ENCODE measurements around the gene BAZ2B.

Gene BAZ2B

GRCh38 chr2:159589286-159589685, 27.1 kb downstream of the BAZ2B start:
- H3K36me3 ChIP-seq (ENCODE audit: insufficient read depth, low read length) = no peaks in the 10 kb centered on the region

DNA sequence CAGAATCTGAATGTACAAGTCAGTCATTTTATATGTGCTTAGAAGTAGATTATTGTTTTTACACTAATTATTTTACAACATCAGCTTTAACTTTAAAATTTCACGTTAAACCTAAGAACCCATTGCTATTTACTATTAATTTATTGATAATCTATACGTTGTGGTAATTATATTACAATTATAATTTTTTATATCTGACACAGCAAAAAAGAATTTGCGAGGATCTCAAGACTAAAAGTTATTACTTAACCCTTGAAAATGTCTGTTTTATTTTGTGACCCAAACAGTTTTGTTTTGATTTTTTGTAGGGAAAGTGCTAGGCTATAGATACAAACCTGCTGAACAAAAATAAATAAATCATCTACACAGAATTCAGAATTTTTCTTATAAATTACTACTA, 30.3 kb downstream of the BAZ2B start:
- H2AFZ ChIP-seq (ENCODE audit: low read length) = no peak overlapping the region
- H3K27me3 ChIP-seq (ENCODE audit: insufficient read depth, low read length) = no peaks in the 10 kb centered on the region
- H3K79me2 ChIP-seq (ENCODE audit: insufficient read depth, low read length) = no peaks in the 10 kb centered on the region
- no peak overlapping the region for H3K4me2 ChIP-seq (ENCODE audit: low read length)
- no peak for TF ChIP-seq EZH2 (IDR thresholded peaks at IDR 0.05; ENCODE audit: borderline replicate concordance, low read length)
- TF ChIP-seq CTCF (IDR thresholded peaks at IDR 0.05; ENCODE audit: low read length) = no peak
- no peaks in the 10 kb centered on the region for H3K9me2 ChIP-seq (ENCODE audit: low read depth, low read length)
- H3K36me3 ChIP-seq (ENCODE audit: insufficient read depth, low read length) = no peaks in the 10 kb centered on the region
- no peaks in the 10 kb centered on the region for H4K20me1 ChIP-seq (ENCODE audit: insufficient read depth, low read length)
- no peaks in the 10 kb centered on the region for H3F3A ChIP-seq (ENCODE audit: insufficient read depth, low read length)
- H3K9ac ChIP-seq (ENCODE audit: low read length) = no peak overlapping the region
- no peak overlapping the region for H3K4me3 ChIP-seq (ENCODE audit: low read depth, low read length, poor library complexity, severe bottlenecking)
- no peaks in the 10 kb centered on the region for H3K9me3 ChIP-seq (ENCODE audit: low read length)
- H3K4me1 ChIP-seq (ENCODE audit: insufficient read depth, low read length, severe bottlenecking) = no peaks in the 10 kb centered on the region
- H3K27ac ChIP-seq (ENCODE audit: low read depth, low read length, poor library complexity, severe bottlenecking) = no peak overlapping the region

More at GRCh38 chr2:159589286-159589685, 27.1 kb downstream of the BAZ2B start:
- Histone ChIP-seq H3K79me2 (ENCODE audit: insufficient read depth, low read length) (no peaks in the 10 kb centered on the region), H3K27me3 (ENCODE audit: insufficient read depth, low read length) (no peaks in the 10 kb centered on the region), H3K9me3 (ENCODE audit: low read length) (no peaks in the 10 kb centered on the region), H3K27ac (ENCODE audit: low read depth, low read length, poor library complexity, severe bottlenecking) (no peak overlapping the region), H3K4me2 (ENCODE audit: low read length) (no peak overlapping the region), H3K4me1 (ENCODE audit: insufficient read depth, low read length, severe bottlenecking) (no peaks in the 10 kb centered on the region), H3K9me2 (ENCODE audit: low read depth, low read length) (no peaks in the 10 kb centered on the region), H4K20me1 (ENCODE audit: insufficient read depth, low read length) (no peaks in the 10 kb centered on the region), H3K9ac (ENCODE audit: low read length) (no peak overlapping the region), H3K4me3 (ENCODE audit: low read depth, low read length, poor library complexity, severe bottlenecking) (no peak overlapping the region), H3F3A (ENCODE audit: insufficient read depth, low read length) (no peaks in the 10 kb centered on the region), H2AFZ (ENCODE audit: low read length) (no peak overlapping the region)
- no peak for TF ChIP-seq CTCF (IDR thresholded peaks at IDR 0.05; ENCODE audit: low read length)
- no peak for TF ChIP-seq EZH2 (IDR thresholded peaks at IDR 0.05; ENCODE audit: borderline replicate concordance, low read length)

DNA sequence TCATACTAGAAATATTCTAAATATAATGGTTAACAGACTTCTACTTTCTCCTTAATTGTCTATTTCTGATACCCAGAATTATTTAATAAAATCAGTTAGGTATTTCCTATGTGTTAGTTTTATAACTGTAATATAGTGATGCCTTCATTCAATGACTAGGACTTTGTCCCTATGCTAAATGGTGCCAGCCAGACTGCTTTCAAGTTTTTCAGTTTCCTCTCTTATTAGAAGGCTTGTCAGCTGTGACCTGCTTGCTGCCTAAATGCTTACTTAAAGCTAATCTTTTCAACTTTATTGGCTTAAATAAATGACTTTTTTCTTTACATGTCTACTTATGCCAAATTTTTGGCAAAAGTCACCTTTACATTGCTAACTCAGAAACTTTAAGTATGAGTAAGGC, 30.7 kb downstream of the BAZ2B start:
- Histone ChIP-seq H3K79me2 (ENCODE audit: insufficient read depth, low read length) (no peaks in the 10 kb centered on the region), H4K20me1 (ENCODE audit: insufficient read depth, low read length) (no peaks in the 10 kb centered on the region), H3F3A (ENCODE audit: insufficient read depth, low read length) (no peaks in the 10 kb centered on the region), H3K27me3 (ENCODE audit: insufficient read depth, low read length) (no peaks in the 10 kb centered on the region), H3K4me2 (ENCODE audit: low read length) (no peak overlapping the region), H3K27ac (ENCODE audit: low read depth, low read length, poor library complexity, severe bottlenecking) (no peak overlapping the region), H3K36me3 (ENCODE audit: insufficient read depth, low read length) (no peaks in the 10 kb centered on the region), H3K9me2 (ENCODE audit: low read depth, low read length) (no peaks in the 10 kb centered on the region), H3K4me1 (ENCODE audit: insufficient read depth, low read length, severe bottlenecking) (no peaks in the 10 kb centered on the region), H3K4me3 (ENCODE audit: low read depth, low read length, poor library complexity, severe bottlenecking) (no peak overlapping the region), H2AFZ (ENCODE audit: low read length) (no peak overlapping the region), H3K9ac (ENCODE audit: low read length) (no peak overlapping the region), H3K9me3 (ENCODE audit: low read length) (no peaks in the 10 kb centered on the region)
- no peak for TF ChIP-seq CTCF (IDR thresholded peaks at IDR 0.05; ENCODE audit: low read length)
- no peak for TF ChIP-seq EZH2 (IDR thresholded peaks at IDR 0.05; ENCODE audit: borderline replicate concordance, low read length)
